ENCODE data around the gene ZCCHC17. TPM values are rescaled to one million over a fixed set of nuclear protein-coding genes. Genes with fewer than 3 reads are reported as not detected.
"Not testable (repeated sequence)": the region's sequence is repeated elsewhere in the genome, so short reads cannot be mapped to it uniquely, and the experiment has no call there.

The ZCCHC17 gene
- polyA plus RNA-seq, 1 experiment = 39.2 TPM

DNA sequence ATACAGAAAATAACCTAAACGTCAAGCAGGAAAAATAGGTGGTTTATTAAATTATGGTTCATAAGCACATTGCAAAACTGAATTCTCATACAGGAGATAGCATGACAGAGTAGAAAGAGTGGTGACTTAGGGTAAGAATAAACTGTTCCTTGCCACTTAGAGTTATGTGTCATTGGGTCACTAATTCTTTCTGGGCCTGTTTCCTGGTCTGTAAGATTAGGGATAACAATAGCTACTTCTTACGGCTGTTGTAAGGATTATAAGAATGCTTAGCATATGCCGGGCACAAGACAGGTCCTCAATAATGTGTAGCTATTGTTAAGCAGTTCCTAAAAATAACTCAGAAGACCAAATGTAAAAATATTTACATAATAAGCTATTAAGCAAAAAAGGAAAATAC, 24.5 kb upstream of the ZCCHC17 start:
- TF ChIP-seq, protein P1, sequence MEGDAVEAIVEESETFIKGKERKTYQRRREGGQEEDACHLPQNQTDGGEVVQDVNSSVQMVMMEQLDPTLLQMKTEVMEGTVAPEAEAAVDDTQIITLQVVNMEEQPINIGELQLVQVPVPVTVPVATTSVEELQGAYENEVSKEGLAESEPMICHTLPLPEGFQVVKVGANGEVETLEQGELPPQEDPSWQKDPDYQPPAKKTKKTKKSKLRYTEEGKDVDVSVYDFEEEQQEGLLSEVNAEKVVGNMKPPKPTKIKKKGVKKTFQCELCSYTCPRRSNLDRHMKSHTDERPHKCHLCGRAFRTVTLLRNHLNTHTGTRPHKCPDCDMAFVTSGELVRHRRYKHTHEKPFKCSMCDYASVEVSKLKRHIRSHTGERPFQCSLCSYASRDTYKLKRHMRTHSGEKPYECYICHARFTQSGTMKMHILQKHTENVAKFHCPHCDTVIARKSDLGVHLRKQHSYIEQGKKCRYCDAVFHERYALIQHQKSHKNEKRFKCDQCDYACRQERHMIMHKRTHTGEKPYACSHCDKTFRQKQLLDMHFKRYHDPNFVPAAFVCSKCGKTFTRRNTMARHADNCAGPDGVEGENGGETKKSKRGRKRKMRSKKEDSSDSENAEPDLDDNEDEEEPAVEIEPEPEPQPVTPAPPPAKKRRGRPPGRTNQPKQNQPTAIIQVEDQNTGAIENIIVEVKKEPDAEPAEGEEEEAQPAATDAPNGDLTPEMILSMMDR (IDR thresholded peaks at IDR 0.05; ENCODE audit: insufficient read depth, low read depth, low read length) = no peak
- no peak overlapping the region for H3K4me3 ChIP-seq (ENCODE audit: low read depth, low read length)
- H3K36me3 ChIP-seq (ENCODE audit: control insufficient read depth, insufficient read depth, low read length) = peaks cover 2% of the 10 kb centered on the region
- no peak for DNase-seq (ENCODE audit: low read depth)
- ChIA-PET POLR2A (no interaction called here), CTCF (interaction anchor here (0.7 to 0.8 kb wide), 2 partner anchors 15 to 124 kb away, joined by 3 to 4 read pairs; no protein-coding TSS in a partner anchor)
- H3K27me3 ChIP-seq (ENCODE audit: control insufficient read depth, insufficient read depth, low read length) = no peaks in the 10 kb centered on the region

DNA sequence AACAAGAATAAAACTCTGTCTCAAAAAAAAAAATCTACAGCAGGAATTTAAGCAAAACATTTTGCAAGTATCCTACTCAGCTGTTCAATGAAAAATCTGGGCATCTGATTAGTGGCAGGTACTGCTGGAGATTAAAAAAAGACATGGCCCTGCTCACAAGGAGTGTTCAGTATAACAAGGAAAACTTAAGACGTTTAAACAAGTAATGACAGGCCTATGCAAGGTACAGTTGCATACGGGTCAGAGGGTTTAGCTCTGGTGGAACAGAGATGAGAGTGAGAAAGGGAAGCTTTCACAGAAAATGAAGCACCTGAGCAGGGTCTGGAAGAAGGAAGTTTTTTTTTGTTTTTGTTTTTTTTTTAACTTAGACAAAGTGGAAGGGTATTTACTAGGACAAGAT, 23.2 kb upstream of the ZCCHC17 start:
- DNase-seq (ENCODE audit: low read depth) = no peak
- no peak overlapping the region for H3K4me3 ChIP-seq (ENCODE audit: low read depth, low read length)
- ChIA-PET POLR2A (no interaction called here), CTCF (interaction anchor here (0.6 to 1.0 kb wide), 2 partner anchors 10 to 470 kb away, joined by 4 to 5 read pairs; no protein-coding TSS in a partner anchor)
- H3K27me3 ChIP-seq (ENCODE audit: control insufficient read depth, insufficient read depth, low read length) = no peaks in the 10 kb centered on the region
- TF ChIP-seq, protein P1 (IDR thresholded peaks at IDR 0.05; ENCODE audit: insufficient read depth, low read depth, low read length) = no peak
- peaks cover 2% of the 10 kb centered on the region for H3K36me3 ChIP-seq (ENCODE audit: control insufficient read depth, insufficient read depth, low read length)

DNA sequence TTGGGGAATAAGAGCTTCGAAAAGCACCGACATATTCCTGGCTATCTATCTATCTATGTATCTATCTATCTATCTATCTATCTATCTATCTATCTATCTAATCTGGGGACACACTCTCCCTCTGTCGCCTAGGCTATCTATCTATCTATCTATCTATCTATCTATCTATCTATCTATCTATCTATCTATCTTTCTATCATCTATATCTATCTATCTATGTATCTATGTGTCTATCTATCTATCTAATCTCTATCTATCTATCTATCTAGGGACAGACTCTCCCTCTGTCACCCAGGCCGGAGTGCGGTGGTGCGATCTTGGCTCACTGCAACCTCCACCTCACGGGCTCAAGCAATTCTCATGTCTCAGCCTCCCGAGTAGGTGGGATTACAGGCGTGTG, 14.4 kb upstream of the ZCCHC17 start:
- POLR2A ChIA-PET; CTCF ChIA-PET; DNase-seq (ENCODE audit: low read depth); H3K4me3 ChIP-seq (ENCODE audit: low read depth, low read length); H3K27me3 ChIP-seq (ENCODE audit: control insufficient read depth, insufficient read depth, low read length): not testable (repeated sequence)
- peaks cover 12% of the 10 kb centered on the region for H3K36me3 ChIP-seq (ENCODE audit: control insufficient read depth, insufficient read depth, low read length)

DNA sequence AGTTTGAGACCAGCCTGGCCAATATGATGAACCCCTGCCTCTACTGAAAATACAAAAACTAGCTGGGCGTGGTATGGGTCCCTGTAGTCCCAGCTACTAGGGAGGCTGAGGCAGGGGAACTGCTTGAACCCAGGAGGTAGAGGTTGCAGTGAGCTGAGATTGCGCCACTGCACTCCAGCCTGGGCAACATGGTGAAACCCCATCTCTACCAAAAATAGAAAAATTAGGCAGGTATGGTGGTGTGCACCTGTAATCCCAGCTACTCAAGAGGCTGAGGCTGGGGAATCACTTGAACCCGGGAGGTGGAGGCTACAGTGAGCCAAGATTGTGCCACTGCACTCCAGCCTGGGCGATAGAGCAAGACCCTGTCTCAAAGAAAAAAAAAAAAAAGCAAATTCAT, 9.0 kb upstream of the ZCCHC17 start:
- H3K4me3 ChIP-seq (ENCODE audit: low read depth, low read length); H3K27me3 ChIP-seq (ENCODE audit: control insufficient read depth, insufficient read depth, low read length); POLR2A ChIA-PET; DNase-seq (ENCODE audit: low read depth): not testable (repeated sequence)
- H3K36me3 ChIP-seq (ENCODE audit: control insufficient read depth, insufficient read depth, low read length) = peaks cover 12% of the 10 kb centered on the region
- CTCF ChIA-PET = interaction anchor here (1.0 kb wide), 1 partner anchor 103 kb away, joined by 3 read pairs; no protein-coding TSS in a partner anchor

DNA sequence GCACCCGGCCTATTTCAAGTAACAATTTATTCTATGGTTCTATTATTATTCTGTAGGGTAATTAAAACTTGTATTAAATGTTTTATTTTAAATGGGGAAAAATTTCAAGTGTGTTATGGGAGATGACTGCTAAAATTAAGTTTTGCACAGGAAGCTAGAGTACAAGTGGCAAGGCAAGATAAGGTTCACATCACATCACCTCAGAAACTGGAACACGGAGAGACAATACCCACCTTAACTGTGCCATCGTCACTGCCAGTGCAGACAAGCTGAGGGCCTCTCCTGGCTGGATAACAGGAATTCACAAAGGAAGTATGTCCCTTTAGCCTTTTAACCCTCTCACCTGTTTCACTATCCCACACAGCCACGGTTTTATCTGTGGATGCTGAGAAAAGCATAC, 7.8 kb upstream of the ZCCHC17 start:
- ChIA-PET POLR2A (no interaction called here), CTCF (no interaction called here)
- H3K36me3 ChIP-seq (ENCODE audit: control insufficient read depth, insufficient read depth, low read length) = peaks cover 13% of the 10 kb centered on the region
- no peak overlapping the region for H3K4me3 ChIP-seq (ENCODE audit: low read depth, low read length)
- no peak for DNase-seq (ENCODE audit: low read depth)
- TF ChIP-seq, protein P1 (IDR thresholded peaks at IDR 0.05; ENCODE audit: insufficient read depth, low read depth, low read length) = no peak
- H3K27me3 ChIP-seq (ENCODE audit: control insufficient read depth, insufficient read depth, low read length) = no peaks in the 10 kb centered on the region

DNA sequence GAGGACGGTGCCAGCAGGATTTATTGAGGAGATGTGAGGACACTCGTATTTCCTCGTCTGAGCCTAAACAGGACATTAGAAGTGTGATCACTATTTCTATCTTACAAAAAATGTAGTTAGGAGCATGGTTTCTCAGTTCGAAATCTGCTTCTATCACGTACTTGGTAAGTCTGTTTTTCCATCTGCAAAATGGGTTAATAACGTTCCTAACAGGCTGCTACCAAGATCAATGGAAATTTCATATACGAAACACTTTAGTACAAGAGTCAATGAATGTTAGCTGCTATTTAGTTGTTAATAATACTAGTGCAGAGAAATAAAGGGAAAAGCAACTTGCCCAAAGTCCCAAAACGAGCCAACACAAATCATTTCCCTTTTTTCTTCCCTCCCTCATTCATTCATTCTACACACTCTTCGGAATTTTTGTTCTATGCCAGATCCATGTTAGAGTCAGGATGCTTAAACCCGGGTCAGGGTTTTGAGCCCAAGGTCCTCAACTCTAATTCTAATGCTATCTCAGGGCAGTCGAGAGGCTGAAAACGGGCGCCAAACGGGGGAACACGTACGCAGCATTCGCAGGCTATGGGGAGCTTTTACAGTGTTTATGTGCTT, 852 bp upstream of the ZCCHC17 start:
- H3K4me3 ChIP-seq (ENCODE audit: low read depth, low read length) = peak overlapping the region; percentile 91
- DNase-seq (ENCODE audit: low read depth) = no peak
- peaks cover 5% of the 10 kb centered on the region for H3K36me3 ChIP-seq (ENCODE audit: control insufficient read depth, insufficient read depth, low read length)
- TF ChIP-seq, protein P1 (IDR thresholded peaks at IDR 0.05; ENCODE audit: insufficient read depth, low read depth, low read length) = no peak
- ChIA-PET CTCF (interaction anchor here (1.5 kb wide), 1 partner anchor 494 kb away, joined by 7 read pairs; no protein-coding TSS in a partner anchor), POLR2A (interaction anchor here (0.5 kb wide), 1 partner anchor 100 kb away, joined by 6 read pairs; no protein-coding TSS in a partner anchor)
- no peaks in the 10 kb centered on the region for H3K27me3 ChIP-seq (ENCODE audit: control insufficient read depth, insufficient read depth, low read length)

All from BJ (cell line).